CD4-positive, CD25-positive, alpha-beta regulatory T cell (primary cell): Measurements from ENCODE around the gene GATA5. TPM values are rescaled to one million over a fixed set of nuclear protein-coding genes. Genes with fewer than 3 reads are reported as not detected.
A peak's percentile ranks its signal among the peaks of the same experiment; 100 is the strongest.

ENCODE experiments used
- ATAC-seq, 2 donors: fragments of 150-1000 bp; cut with Tn5 transposase; one replicate each; pipeline ENCODE4 v1.10.0; 2021; ENCODE audit warnings: low read depth in 2 of 2, moderate number of reproducible peaks in 2 of 2, moderate library complexity in 1 of 2
- DNase-seq, 3 donors: peaks; one replicate each; pipeline versions ENCODE4 v3.0.0 to v3.0.0-alpha.2; 2012 to 2022; ENCODE audit warnings: mixed read lengths in 1 of 3
- H3K27ac ChIP-seq: one replicate; pipeline ENCODE4 v1.7.0; 2013; ENCODE audit warnings: mild to moderate bottlenecking, low read length; ENCODE audit not compliant: insufficient read depth, poor library complexity, severe bottlenecking
- H3K27me3 ChIP-seq: one replicate; pipeline ENCODE4 v1.7.0; 2013; ENCODE audit warnings: low read length; ENCODE audit not compliant: control insufficient read depth, insufficient read depth
- H3K36me3 ChIP-seq: one replicate; pipeline ENCODE4 v1.7.0; 2013; ENCODE audit warnings: mild to moderate bottlenecking, low read length, moderate library complexity; ENCODE audit not compliant: control insufficient read depth, insufficient read depth
- H3K4me1 ChIP-seq: 2 replicates; pipeline ENCODE4 v1.7.0; 2013; ENCODE audit warnings: mild to moderate bottlenecking, low read length; ENCODE audit not compliant: insufficient read depth, control insufficient read depth, poor library complexity, severe bottlenecking
- H3K4me3 ChIP-seq: one replicate; pipeline ENCODE4 v1.7.0; 2013; ENCODE audit warnings: low read depth, mild to moderate bottlenecking, low read length, moderate library complexity
- H3K9me3 ChIP-seq, 2 experiments: 1 replicate in 1 of 2; 2 replicates in 1 of 2; pipeline ENCODE4 v1.7.0; 2013; ENCODE audit warnings: low read length in 2 of 2, mild to moderate bottlenecking in 1 of 2, moderate library complexity in 1 of 2; ENCODE audit not compliant: control insufficient read depth in 2 of 2
- H3K27ac Mint-ChIP-seq, 3 donors: one replicate each; pipeline ENCODE4 v1.8.0; 2020 to 2022; ENCODE audit warnings: mild to moderate bottlenecking in 3 of 3, mixed read lengths in 3 of 3, moderate library complexity in 2 of 3
- H3K27me3 Mint-ChIP-seq: one replicate; pipeline ENCODE4 v1.8.0; 2022; ENCODE audit warnings: mild to moderate bottlenecking, mixed read lengths
- H3K36me3 Mint-ChIP-seq: one replicate; pipeline ENCODE4 v1.8.0; 2020; ENCODE audit warnings: mixed read lengths
- H3K4me1 Mint-ChIP-seq, 4 donors: one replicate each; pipeline ENCODE4 v1.8.0; 2020 to 2022; ENCODE audit warnings: mixed read lengths in 4 of 4, mild to moderate bottlenecking in 1 of 4
- H3K4me3 Mint-ChIP-seq, 4 donors: one replicate each; pipeline ENCODE4 v1.8.0; 2020 to 2022; ENCODE audit warnings: mild to moderate bottlenecking in 4 of 4, mixed read lengths in 4 of 4, moderate library complexity in 3 of 4
- H3K9me3 Mint-ChIP-seq, 7 donors: one replicate each; pipeline ENCODE4 v1.8.0; 2020 to 2022; ENCODE audit warnings: mixed read lengths in 7 of 7, mild to moderate bottlenecking in 3 of 7, moderate library complexity in 2 of 7
- polyA plus RNA-seq, 4 donors: library from polyadenylated mRNA; unstranded; fragments of 300-500 nt; fragmentation: Illumina TruSeq; gene quantifications; one replicate each; pipeline ENCODE4 v1.2.3, GENCODE V29; 2021
- total RNA-seq: library from RNA; stranded (reverse); gene quantifications from one replicate; pipeline ENCODE4 v1.2.3, GENCODE V29; 2022

GATA5 gene, protein sequence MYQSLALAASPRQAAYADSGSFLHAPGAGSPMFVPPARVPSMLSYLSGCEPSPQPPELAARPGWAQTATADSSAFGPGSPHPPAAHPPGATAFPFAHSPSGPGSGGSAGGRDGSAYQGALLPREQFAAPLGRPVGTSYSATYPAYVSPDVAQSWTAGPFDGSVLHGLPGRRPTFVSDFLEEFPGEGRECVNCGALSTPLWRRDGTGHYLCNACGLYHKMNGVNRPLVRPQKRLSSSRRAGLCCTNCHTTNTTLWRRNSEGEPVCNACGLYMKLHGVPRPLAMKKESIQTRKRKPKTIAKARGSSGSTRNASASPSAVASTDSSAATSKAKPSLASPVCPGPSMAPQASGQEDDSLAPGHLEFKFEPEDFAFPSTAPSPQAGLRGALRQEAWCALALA
- total RNA-seq (not detected), polyA plus RNA-seq (not detected)

- H3K27ac ChIP-seq: no peak within 1 kb of the TSS
- H3K36me3 ChIP-seq: no peaks in the 10 kb centered on the region
- H3K4me3 Mint-ChIP-seq: peak within 1 kb of the TSS in 2 of 4 donors; percentile 39 to 48
- H3K4me1 Mint-ChIP-seq: peaks cover 0 to 14% (median 3%) of the 10 kb centered on the region in 4 donors
- H3K36me3 Mint-ChIP-seq: no peaks in the 10 kb centered on the region
- no peaks in the 10 kb centered on the region for H3K9me3 ChIP-seq
- no peaks in the 10 kb centered on the region for H3K27me3 ChIP-seq
- DNase-seq (no peak), ATAC-seq (no peak)
- no peaks in the 10 kb centered on the region for H3K4me1 ChIP-seq
- no peak within 1 kb of the TSS for H3K4me3 ChIP-seq
- H3K27me3 Mint-ChIP-seq: peaks cover 47% of the 10 kb centered on the region
- peaks cover 0 to 1% (median 0%) of the 10 kb centered on the region in 7 donors for H3K9me3 Mint-ChIP-seq
- H3K27ac Mint-ChIP-seq: no peak within 1 kb of the TSS
Observed at GRCh38 chr20:62475772-62476055, at the start of gene GATA5. Gene GATA5 (minus strand): TSS chr20:62475995. CDS start chr20:62475521, 474 bp downstream.

- H3K4me1 Mint-ChIP-seq: peaks cover 0 to 13% (median 3%) of the 10 kb centered on the region in 4 donors
- H3K9me3 ChIP-seq: no peaks in the 10 kb centered on the region
- no peak overlapping the region for H3K4me3 Mint-ChIP-seq
- peaks cover 4% of the 10 kb centered on the region for H3K4me1 ChIP-seq
- no peak overlapping the region for H3K4me3 ChIP-seq
- peaks cover 23% of the 10 kb centered on the region for H3K27me3 Mint-ChIP-seq
- H3K27ac Mint-ChIP-seq: no peak overlapping the region
- peaks cover 0 to 3% (median 0%) of the 10 kb centered on the region in 7 donors for H3K9me3 Mint-ChIP-seq
- DNase-seq (no peak), ATAC-seq (no peak)
- no peaks in the 10 kb centered on the region for H3K36me3 Mint-ChIP-seq
- no peak overlapping the region for H3K27ac ChIP-seq
- H3K27me3 ChIP-seq: no peaks in the 10 kb centered on the region
- no peaks in the 10 kb centered on the region for H3K36me3 ChIP-seq
Observed at GRCh38 chr20:62525014-62525413, 49.2 kb upstream of the GATA5 start.

- Mint-ChIP-seq H3K27ac (no peak overlapping the region), H3K36me3 (no peaks in the 10 kb centered on the region), H3K27me3 (peaks cover 20% of the 10 kb centered on the region), H3K9me3 (peaks cover 0 to 3% (median 0%) of the 10 kb centered on the region in 7 donors), H3K4me3 (peak overlapping the region in 1 of 4 donors; percentile 70), H3K4me1 (peaks cover 0 to 13% (median 3%) of the 10 kb centered on the region in 4 donors)
- no peaks in the 10 kb centered on the region for H3K27me3 ChIP-seq
- DNase-seq (no peak), ATAC-seq (no peak)
- H3K27ac ChIP-seq: no peak overlapping the region
- H3K9me3 ChIP-seq: no peaks in the 10 kb centered on the region
- H3K4me1 ChIP-seq: peaks cover 4% of the 10 kb centered on the region
- no peaks in the 10 kb centered on the region for H3K36me3 ChIP-seq
- H3K4me3 ChIP-seq: no peak overlapping the region
Observed at GRCh38 chr20:62524505-62524911, 48.7 kb upstream of the GATA5 start.

DNA sequence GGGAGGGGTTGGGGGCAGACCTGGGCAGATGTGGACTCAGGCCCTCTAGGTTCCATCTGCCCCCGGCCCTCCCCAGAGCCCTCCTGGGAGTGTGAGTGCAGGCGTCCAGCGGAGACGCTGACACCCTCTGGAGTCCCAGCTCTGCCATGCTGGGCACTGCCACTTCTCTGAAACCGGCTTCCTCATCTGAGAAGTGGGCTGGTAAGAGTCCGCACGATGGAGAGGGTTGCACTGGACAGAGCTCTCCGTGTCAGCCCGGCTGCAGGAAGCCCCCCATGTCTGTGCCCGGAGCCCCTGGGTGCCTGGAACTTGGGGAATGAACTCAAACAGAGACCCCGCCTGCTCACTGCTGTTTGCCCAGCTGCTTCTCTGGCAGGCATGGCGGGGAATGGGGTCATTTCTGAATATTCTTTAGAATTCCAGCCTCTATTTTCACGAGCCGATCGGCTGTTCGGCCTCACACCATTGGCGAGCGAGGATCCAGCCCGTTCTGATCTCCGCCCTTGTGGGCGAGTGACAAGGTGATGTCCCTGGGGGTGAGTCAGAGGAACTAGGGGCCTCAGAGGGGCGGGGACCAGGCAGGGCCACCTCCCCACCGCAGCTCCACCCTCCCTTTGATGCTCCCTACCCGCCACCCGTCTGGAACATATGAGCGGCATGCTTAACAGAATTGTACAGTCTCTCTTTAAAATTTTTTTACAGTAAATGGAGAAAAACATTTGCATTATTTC, 47.8 kb upstream of the GATA5 start:
- no peaks in the 10 kb centered on the region for H3K36me3 ChIP-seq
- H3K27ac ChIP-seq: no peak overlapping the region
- ATAC-seq (peak; percentile 88 to 91), DNase-seq (peak in 2 of 3 donors; percentile 27 to 72)
- peaks cover 4% of the 10 kb centered on the region for H3K4me1 ChIP-seq
- H3K4me3 ChIP-seq: no peak overlapping the region
- Mint-ChIP-seq H3K36me3 (no peaks in the 10 kb centered on the region), H3K27me3 (peaks cover 20% of the 10 kb centered on the region), H3K9me3 (peaks cover 0 to 3% (median 0%) of the 10 kb centered on the region in 7 donors), H3K4me1 (peaks cover 0 to 13% (median 3%) of the 10 kb centered on the region in 4 donors), H3K4me3 (peak overlapping the region in 1 of 4 donors; percentile 46), H3K27ac (peak overlapping the region in 1 of 3 donors; percentile 69)
- H3K9me3 ChIP-seq: no peaks in the 10 kb centered on the region
- H3K27me3 ChIP-seq: no peaks in the 10 kb centered on the region

DNA sequence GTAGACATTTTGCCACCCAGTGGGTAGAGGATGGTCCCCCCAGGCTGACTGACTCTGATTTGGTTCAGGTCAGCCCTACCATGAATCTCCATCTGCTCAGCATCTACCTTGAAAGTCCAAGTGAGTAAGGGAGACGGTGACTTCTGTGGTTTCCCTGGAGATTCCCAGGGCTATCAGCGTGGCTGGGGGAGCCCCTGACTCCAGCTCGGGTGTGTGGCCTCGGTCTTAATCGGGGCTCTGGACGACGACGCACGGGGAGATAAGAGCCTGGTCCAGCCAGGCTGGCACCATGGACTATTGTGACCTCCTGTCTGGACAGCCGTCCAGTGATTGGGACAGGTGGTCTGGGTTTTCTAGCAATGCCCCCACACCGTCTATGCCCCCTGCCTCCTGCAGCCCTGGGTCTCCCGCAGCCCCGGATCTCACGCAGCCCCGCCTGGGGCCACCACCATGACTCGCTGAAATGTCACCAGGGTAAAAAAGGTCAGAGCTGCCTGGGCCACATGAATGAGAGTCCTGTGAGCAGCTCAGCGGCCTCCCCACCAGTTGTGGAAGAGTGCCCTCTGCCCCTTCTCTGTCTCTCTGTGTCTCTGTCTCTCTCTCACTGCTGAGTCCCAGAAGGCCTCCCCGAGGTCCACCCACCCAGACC, 47.1 kb upstream of the GATA5 start:
- H3K4me1 Mint-ChIP-seq: peaks cover 0 to 13% (median 3%) of the 10 kb centered on the region in 4 donors
- H3K36me3 ChIP-seq: no peaks in the 10 kb centered on the region
- H3K27ac ChIP-seq: no peak overlapping the region
- H3K4me3 Mint-ChIP-seq: no peak overlapping the region
- no peaks in the 10 kb centered on the region for H3K9me3 ChIP-seq
- H3K36me3 Mint-ChIP-seq: no peaks in the 10 kb centered on the region
- H3K27me3 ChIP-seq: no peaks in the 10 kb centered on the region
- peaks cover 0 to 1% (median 0%) of the 10 kb centered on the region in 7 donors for H3K9me3 Mint-ChIP-seq
- ATAC-seq (no peak), DNase-seq (no peak)
- H3K4me3 ChIP-seq: no peak overlapping the region
- H3K27me3 Mint-ChIP-seq: peaks cover 20% of the 10 kb centered on the region
- peaks cover 4% of the 10 kb centered on the region for H3K4me1 ChIP-seq
- no peak overlapping the region for H3K27ac Mint-ChIP-seq

- Histone ChIP-seq H3K36me3 (no peaks in the 10 kb centered on the region), H3K9me3 (no peaks in the 10 kb centered on the region), H3K27ac (no peak overlapping the region), H3K4me1 (peaks cover 1% of the 10 kb centered on the region), H3K4me3 (no peak overlapping the region), H3K27me3 (no peaks in the 10 kb centered on the region)
- H3K36me3 Mint-ChIP-seq: no peaks in the 10 kb centered on the region
- ATAC-seq (no peak), DNase-seq (no peak)
- H3K27me3 Mint-ChIP-seq: peaks cover 16% of the 10 kb centered on the region
- H3K4me3 Mint-ChIP-seq: no peak overlapping the region
- no peaks in the 10 kb centered on the region for H3K9me3 Mint-ChIP-seq
- peaks cover 0 to 12% (median 3%) of the 10 kb centered on the region in 4 donors for H3K4me1 Mint-ChIP-seq
- no peak overlapping the region for H3K27ac Mint-ChIP-seq
Observed at GRCh38 chr20:62519826-62520225, 44.0 kb upstream of the GATA5 start.

GRCh38 chr20:62518911-62519310, 43.1 kb upstream of the GATA5 start:
- ATAC-seq: no peak
- Mint-ChIP-seq H3K4me1 (peaks cover 0 to 4% (median 1%) of the 10 kb centered on the region in 4 donors), H3K27me3 (peaks cover 8% of the 10 kb centered on the region)

More at GRCh38 chr20:62518911-62519310, 43.1 kb upstream of the GATA5 start:
- Histone ChIP-seq H3K27ac (no peak overlapping the region), H3K4me3 (no peak overlapping the region), H3K9me3 (no peaks in the 10 kb centered on the region), H3K27me3 (no peaks in the 10 kb centered on the region), H3K36me3 (no peaks in the 10 kb centered on the region), H3K4me1 (no peaks in the 10 kb centered on the region)
- no peak overlapping the region for H3K4me3 Mint-ChIP-seq
- H3K36me3 Mint-ChIP-seq: no peaks in the 10 kb centered on the region
- DNase-seq: no peak
- H3K9me3 Mint-ChIP-seq: no peaks in the 10 kb centered on the region
- H3K27ac Mint-ChIP-seq: no peak overlapping the region
